HepG2 (cell line): Measurements from ENCODE around the gene UBE2D4. TPM values are rescaled to one million over a fixed set of nuclear protein-coding genes. Genes with fewer than 3 reads are reported as not detected.

Source experiments
- CCDC6 ChIP-seq: sonication (generic); formaldehyde crosslinking; IDR thresholded peaks from 2 replicates; pipeline ENCODE4 v1.8.1; 2022; ENCODE audit warnings: mild to moderate bottlenecking, missing genetic modification reagents, moderate library complexity
- EP300 ChIP-seq, 3 experiments: sonication (generic) in 1 of 3; formaldehyde crosslinking in 1 of 3; IDR thresholded peaks; 2 replicates each; pipeline versions ENCODE4 v1.5.1 to v1.6.1; 2011 to 2020; ENCODE audit warnings: low read depth in 2 of 3, low read length in 2 of 3, borderline replicate concordance in 1 of 3, improper control_type of control experiment in 1 of 3, mild to moderate bottlenecking in 1 of 3, missing genetic modification reagents in 1 of 3, moderate library complexity in 1 of 3
- EZH2 ChIP-seq: conservative IDR thresholded peaks from 2 replicates; pipeline ENCODE4 v1.6.1; 2012; ENCODE audit warnings: mild to moderate bottlenecking, low read depth, low read length, moderate library complexity
- FOXK2 ChIP-seq: fragments of 450-650 bp; IDR thresholded peaks from 2 replicates; pipeline ENCODE4 v1.6.1; 2016
- HOXA7 ChIP-seq: sonication (generic); formaldehyde crosslinking; IDR thresholded peaks from 2 replicates; pipeline ENCODE4 v1.8.1; 2022; ENCODE audit warnings: mild to moderate bottlenecking, missing genetic modification reagents, moderate library complexity
- IKZF4 ChIP-seq: sonication (generic); formaldehyde crosslinking; IDR thresholded peaks from 2 replicates; pipeline ENCODE4 v1.5.1; 2020; ENCODE audit warnings: borderline replicate concordance, mild to moderate bottlenecking, low read depth, missing genetic modification reagents; ENCODE audit errors: not compliant biosample characterization
- JUNB ChIP-seq: sonication (generic); formaldehyde crosslinking; IDR thresholded peaks from 2 replicates; pipeline ENCODE4 v1.8.0; 2022; ENCODE audit warnings: missing genetic modification reagents, mild to moderate bottlenecking, borderline replicate concordance
- MAFG ChIP-seq: sonication (generic); formaldehyde crosslinking; IDR thresholded peaks from 2 replicates; pipeline ENCODE4 v1.5.1; 2020; ENCODE audit warnings: mild to moderate bottlenecking, missing genetic modification reagents
- NFKB2 ChIP-seq: sonication (generic); formaldehyde crosslinking; IDR thresholded peaks from 2 replicates; pipeline ENCODE4 v1.4.0; 2020; ENCODE audit warnings: missing genetic modification reagents, borderline replicate concordance
- NFYB ChIP-seq: sonication (generic); formaldehyde crosslinking; IDR thresholded peaks from 2 replicates; pipeline ENCODE4 v1.4.0; 2020; ENCODE audit warnings: missing genetic modification reagents
- SMAD1 ChIP-seq: sonication (generic); formaldehyde crosslinking; IDR thresholded peaks from 2 replicates; pipeline ENCODE4 v1.4.0; 2020; ENCODE audit warnings: missing genetic modification reagents, low read depth, mild to moderate bottlenecking, borderline replicate concordance
- SMYD3 ChIP-seq: sonication (generic); formaldehyde crosslinking; IDR thresholded peaks from 2 replicates; pipeline ENCODE4 v1.8.1; 2023; ENCODE audit warnings: mild to moderate bottlenecking, missing genetic modification reagents
- TCF12 ChIP-seq, 2 experiments: fragments of 450-650 bp in 1 of 2; sonication (generic) in 1 of 2; formaldehyde crosslinking in 1 of 2; IDR thresholded peaks; 2 replicates each; pipeline versions ENCODE4 v1.6.1 to v1.8.0; 2017 to 2022; ENCODE audit warnings: antibody characterized with exemption in 1 of 2, mild to moderate bottlenecking in 1 of 2, missing genetic modification reagents in 1 of 2, moderate library complexity in 1 of 2
- ZBTB37 ChIP-seq: sonication (generic); formaldehyde crosslinking; IDR thresholded peaks from 2 replicates; pipeline ENCODE4 v1.4.0; 2020; ENCODE audit warnings: mild to moderate bottlenecking, missing genetic modification reagents
- ZBTB39 ChIP-seq: sonication (generic); formaldehyde crosslinking; IDR thresholded peaks from 2 replicates; pipeline ENCODE4 v1.5.0; 2020; ENCODE audit warnings: missing genetic modification reagents
- ZBTB7A ChIP-seq: sonication (generic); formaldehyde crosslinking; IDR thresholded peaks from 2 replicates; pipeline ENCODE4 v1.8.0; 2022; ENCODE audit warnings: mild to moderate bottlenecking, missing genetic modification reagents
- ZFP62 ChIP-seq: sonication (generic); formaldehyde crosslinking; IDR thresholded peaks from 2 replicates; pipeline ENCODE4 v1.4.0; 2020; ENCODE audit warnings: missing genetic modification reagents
- ZNF10 ChIP-seq: sonication (generic); formaldehyde crosslinking; IDR thresholded peaks from 2 replicates; pipeline ENCODE4 v1.4.0; 2020; ENCODE audit warnings: mild to moderate bottlenecking, low read depth, missing genetic modification reagents, borderline replicate concordance
- ZNF33B ChIP-seq: sonication (generic); formaldehyde crosslinking; IDR thresholded peaks from 2 replicates; pipeline ENCODE4 v1.5.1; 2020; ENCODE audit warnings: mild to moderate bottlenecking, missing genetic modification reagents
- ZNF44 ChIP-seq: sonication (generic); formaldehyde crosslinking; IDR thresholded peaks from 2 replicates; pipeline ENCODE4 v1.5.1; 2020; ENCODE audit warnings: mild to moderate bottlenecking, missing genetic modification reagents
- ZNF614 ChIP-seq: IDR thresholded peaks from 2 replicates; pipeline ENCODE4 v1.6.1; 2018; ENCODE audit warnings: missing biosample characterization, missing genetic modification reagents, inconsistent platforms, borderline replicate concordance
- ZNF652 ChIP-seq: IDR thresholded peaks from 2 replicates; pipeline ENCODE4 v1.6.1; 2016; ENCODE audit warnings: low read depth, borderline replicate concordance
- ZNF83 ChIP-seq: sonication (generic); formaldehyde crosslinking; IDR thresholded peaks from 2 replicates; pipeline ENCODE4 v1.4.0; 2020; ENCODE audit warnings: missing genetic modification reagents, mild to moderate bottlenecking, borderline replicate concordance
- polyA plus RNA-seq, 8 experiments: library from polyadenylated mRNA; depleted of rRNA in 3 of 8; stranded (reverse) in 7 of 8; unstranded in 1 of 8; fragments of >200 nt; fragmentation: Illumina TruSeq in 4 of 8; extraction: Trizol in 4 of 8; gene quantifications; 2 replicates each; pipeline versions ENCODE4 v1.2.1 to v1.2.3, GENCODE V29; 2011 to 2016; ENCODE audit warnings: low read depth in 4 of 8, missing spikeins in 1 of 8, mixed read lengths in 1 of 8; ENCODE audit not compliant: insufficient read depth in 1 of 8
- total RNA-seq, 5 experiments: library from RNA; depleted of rRNA; stranded (reverse); fragments of >200 nt; fragmentation: Illumina TruSeq; extraction: Trizol; gene quantifications; 2 replicates each; pipeline ENCODE4 v1.2.3, GENCODE V29; 2016; ENCODE audit warnings: low read depth in 1 of 5
- TF ChIP-seq, protein P1 (sequence below): sonication (generic); formaldehyde crosslinking; conservative IDR thresholded peaks from 2 replicates; pipeline ENCODE4 v1.4.0; 2020; ENCODE audit warnings: missing genetic modification reagents

Gene UBE2D4
- total and polyA plus RNA-seq, 2 of the 13 experiments (the other 11 are each of a cell fraction or from before 2014, with no cell fraction given), result 9.9 to 16.0 TPM

- TF ChIP-seq TCF12 (IDR thresholded peaks at IDR 0.05) (no peak), TCF12 (CRISPR knock-in tag; IDR thresholded peaks at IDR 0.05) (no peak), ZFP62 (CRISPR knock-in tag) (no peak), ZBTB37 (CRISPR knock-in tag) (peak; percentile 35; the same call in 1 of the 2 replicates), MAFG (CRISPR knock-in tag) (no peak), ZNF614 (peak; percentile 83; the same call in 1 of the 2 replicates), NFYB (no peak), ZBTB39 (CRISPR knock-in tag) (no peak), EP300 (IDR thresholded peaks at IDR 0.05; ENCODE audit: low read depth in 2 of 2, low read length in 2 of 2) (peak; percentile 26 to 67; a peak in 2 of 4 replicates), EP300 (CRISPR knock-in tag; IDR thresholded peaks at IDR 0.05; ENCODE audit: borderline replicate concordance) (peak; percentile 51; the same call in 1 of the 2 replicates), SMYD3 (CRISPR knock-in tag) (peak; percentile 45; the same call in 1 of the 2 replicates), ZNF33B (no peak), ZNF83 (CRISPR knock-in tag) (no peak), CCDC6 (CRISPR knock-in tag) (peak; percentile 59; the same call in 1 of the 2 replicates), FOXK2 (peak; percentile 58; the same call in 1 of the 2 replicates), HOXA7 (CRISPR knock-in tag) (no peak), JUNB (no peak), ZNF10 (CRISPR knock-in tag) (no peak), ZNF652 (peak; percentile 75), ZBTB7A (no peak), SMAD1 (CRISPR knock-in tag) (no peak), NFKB2 (no peak), ZNF44 (CRISPR knock-in tag) (no peak), IKZF4 (CRISPR knock-in tag) (no peak), EZH2 (no peak)
- TF ChIP-seq, protein P1, sequence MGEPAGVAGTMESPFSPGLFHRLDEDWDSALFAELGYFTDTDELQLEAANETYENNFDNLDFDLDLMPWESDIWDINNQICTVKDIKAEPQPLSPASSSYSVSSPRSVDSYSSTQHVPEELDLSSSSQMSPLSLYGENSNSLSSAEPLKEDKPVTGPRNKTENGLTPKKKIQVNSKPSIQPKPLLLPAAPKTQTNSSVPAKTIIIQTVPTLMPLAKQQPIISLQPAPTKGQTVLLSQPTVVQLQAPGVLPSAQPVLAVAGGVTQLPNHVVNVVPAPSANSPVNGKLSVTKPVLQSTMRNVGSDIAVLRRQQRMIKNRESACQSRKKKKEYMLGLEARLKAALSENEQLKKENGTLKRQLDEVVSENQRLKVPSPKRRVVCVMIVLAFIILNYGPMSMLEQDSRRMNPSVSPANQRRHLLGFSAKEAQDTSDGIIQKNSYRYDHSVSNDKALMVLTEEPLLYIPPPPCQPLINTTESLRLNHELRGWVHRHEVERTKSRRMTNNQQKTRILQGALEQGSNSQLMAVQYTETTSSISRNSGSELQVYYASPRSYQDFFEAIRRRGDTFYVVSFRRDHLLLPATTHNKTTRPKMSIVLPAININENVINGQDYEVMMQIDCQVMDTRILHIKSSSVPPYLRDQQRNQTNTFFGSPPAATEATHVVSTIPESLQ (CRISPR knock-in tag), result no peak
Observed at GRCh38 chr7:43905209-43905946, 20.9 kb upstream of the UBE2D4 start (continued).
